Neural progenitor cell (in vitro differentiated cells): ENCODE measurements around the gene CFAP70.

Experiments used
- EZH2 ChIP-seq: fragments of 200-600 bp; sonication (generic); IDR thresholded peaks from 2 replicates; pipeline ENCODE4 v1.6.1; 2017; ENCODE audit warnings: antibody characterized with exemption, mild to moderate bottlenecking, moderate library complexity
- TF ChIP-seq, protein P1 (sequence below): fragments of 200-600 bp; sonication (generic); IDR thresholded peaks from 2 replicates; pipeline ENCODE4 v1.5.1; 2017; ENCODE audit warnings: antibody characterized with exemption, mild to moderate bottlenecking

DNA sequence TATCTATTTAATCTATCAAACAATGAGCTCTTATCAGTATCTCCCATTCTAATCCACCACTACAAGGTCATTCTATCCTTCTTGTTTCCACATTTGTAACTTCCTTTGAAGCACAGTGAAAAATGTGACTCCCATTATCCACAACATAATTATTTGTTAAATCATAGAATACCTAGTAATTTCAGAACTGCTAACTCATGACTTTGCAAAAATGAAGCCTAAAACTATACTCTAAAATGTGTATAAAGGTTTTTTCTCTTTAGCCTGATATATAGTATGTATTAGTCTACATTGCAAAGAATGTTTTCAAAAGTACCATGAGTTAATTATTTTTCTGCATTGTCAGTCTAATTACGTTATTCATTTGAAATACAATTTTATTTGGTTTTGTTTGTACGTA is 94.2 kb downstream of the CFAP70 start:
- TF ChIP-seq, protein P1, sequence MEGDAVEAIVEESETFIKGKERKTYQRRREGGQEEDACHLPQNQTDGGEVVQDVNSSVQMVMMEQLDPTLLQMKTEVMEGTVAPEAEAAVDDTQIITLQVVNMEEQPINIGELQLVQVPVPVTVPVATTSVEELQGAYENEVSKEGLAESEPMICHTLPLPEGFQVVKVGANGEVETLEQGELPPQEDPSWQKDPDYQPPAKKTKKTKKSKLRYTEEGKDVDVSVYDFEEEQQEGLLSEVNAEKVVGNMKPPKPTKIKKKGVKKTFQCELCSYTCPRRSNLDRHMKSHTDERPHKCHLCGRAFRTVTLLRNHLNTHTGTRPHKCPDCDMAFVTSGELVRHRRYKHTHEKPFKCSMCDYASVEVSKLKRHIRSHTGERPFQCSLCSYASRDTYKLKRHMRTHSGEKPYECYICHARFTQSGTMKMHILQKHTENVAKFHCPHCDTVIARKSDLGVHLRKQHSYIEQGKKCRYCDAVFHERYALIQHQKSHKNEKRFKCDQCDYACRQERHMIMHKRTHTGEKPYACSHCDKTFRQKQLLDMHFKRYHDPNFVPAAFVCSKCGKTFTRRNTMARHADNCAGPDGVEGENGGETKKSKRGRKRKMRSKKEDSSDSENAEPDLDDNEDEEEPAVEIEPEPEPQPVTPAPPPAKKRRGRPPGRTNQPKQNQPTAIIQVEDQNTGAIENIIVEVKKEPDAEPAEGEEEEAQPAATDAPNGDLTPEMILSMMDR = no peak
- no peak for TF ChIP-seq EZH2
